T-helper 22 cell (primary cell): ENCODE measurements around the gene GJA5.

Experiments
- DNase-seq: peaks from one replicate; pipeline ENCODE4 v3.0.0-alpha.2; 2020; ENCODE audit warnings: low read depth

Gene GJA5

GRCh38 chr1:147729315-147729714 is 31.1 kb downstream of the GJA5 start:
- DNase-seq, result no peak

- no peak for DNase-seq
Measured at GRCh38 chr1:147726168-147726567, 34.2 kb downstream of the GJA5 start.

DNA sequence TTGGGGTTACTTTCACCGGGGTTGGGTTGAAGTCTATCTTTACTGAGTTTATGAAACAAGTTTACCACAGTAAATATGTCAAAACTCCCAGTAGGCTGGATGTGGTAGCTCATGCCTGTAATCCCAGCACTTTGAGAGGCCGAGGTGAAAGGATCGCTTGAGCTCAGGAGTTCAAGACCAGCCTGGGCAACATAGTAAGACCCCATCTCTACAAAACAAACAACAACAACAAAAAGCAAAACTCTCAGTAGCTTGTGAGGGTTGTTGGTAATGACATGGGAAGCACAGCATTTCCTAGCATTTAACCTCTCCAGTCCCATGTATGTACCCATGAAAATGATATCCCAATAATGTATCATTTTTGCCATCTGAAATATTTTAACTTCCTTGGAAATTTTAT is 34.7 kb downstream of the GJA5 start:
- no peak for DNase-seq

GRCh38 chr1:147723691-147724323 is 36.6 kb downstream of the GJA5 start:
- DNase-seq, result no peak

GRCh38 chr1:147722124-147722523 is 38.3 kb downstream of the GJA5 start:
- DNase-seq, result no peak

DNA sequence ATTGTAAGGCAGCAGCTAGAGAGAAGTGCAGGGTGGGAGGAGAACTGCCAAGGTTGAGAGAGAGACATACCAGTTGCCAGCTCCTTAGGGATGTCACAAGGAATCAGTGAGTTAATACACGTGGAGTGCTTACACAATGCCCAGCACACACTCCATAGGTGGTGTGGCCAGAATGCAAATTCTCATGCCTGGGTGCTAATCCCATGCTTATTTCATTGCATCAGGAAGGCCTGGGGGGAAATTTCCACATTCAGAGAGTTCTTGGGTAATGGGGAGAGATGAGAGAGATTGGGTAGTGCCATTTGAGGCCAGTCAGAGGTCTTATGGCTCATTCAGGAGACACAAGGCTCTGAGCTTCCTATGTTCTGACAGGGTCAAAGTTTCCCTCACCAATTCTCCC is 38.7 kb downstream of the GJA5 start:
- DNase-seq, result no peak

- DNase-seq, result no peak
Measured at GRCh38 chr1:147720557-147720956, 39.8 kb downstream of the GJA5 start.

DNA sequence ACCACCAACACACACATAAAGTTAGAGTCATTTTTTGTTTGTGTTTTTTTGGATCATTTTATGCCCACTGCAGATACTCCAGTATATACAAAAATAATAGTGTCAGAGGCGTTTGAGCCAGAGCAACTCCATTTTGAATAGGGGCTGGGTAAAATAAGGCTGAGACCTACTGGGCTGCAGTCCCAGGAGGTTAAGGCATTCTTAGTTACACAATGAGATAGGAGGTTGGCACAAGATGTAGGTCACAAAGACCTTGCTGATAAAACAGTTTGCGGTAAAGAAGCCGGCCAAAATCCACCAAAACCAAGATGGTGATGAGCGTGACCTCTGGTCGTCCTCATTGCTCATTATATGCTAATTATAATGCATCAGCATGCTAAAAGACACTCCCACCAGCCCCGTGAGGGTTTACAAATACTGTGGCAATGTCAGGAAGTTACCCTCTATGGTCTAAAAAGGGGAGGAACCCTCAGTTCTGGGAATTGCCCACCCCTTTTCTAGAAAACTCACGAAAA is 40.6 kb downstream of the GJA5 start:
- DNase-seq, result no peak

DNA sequence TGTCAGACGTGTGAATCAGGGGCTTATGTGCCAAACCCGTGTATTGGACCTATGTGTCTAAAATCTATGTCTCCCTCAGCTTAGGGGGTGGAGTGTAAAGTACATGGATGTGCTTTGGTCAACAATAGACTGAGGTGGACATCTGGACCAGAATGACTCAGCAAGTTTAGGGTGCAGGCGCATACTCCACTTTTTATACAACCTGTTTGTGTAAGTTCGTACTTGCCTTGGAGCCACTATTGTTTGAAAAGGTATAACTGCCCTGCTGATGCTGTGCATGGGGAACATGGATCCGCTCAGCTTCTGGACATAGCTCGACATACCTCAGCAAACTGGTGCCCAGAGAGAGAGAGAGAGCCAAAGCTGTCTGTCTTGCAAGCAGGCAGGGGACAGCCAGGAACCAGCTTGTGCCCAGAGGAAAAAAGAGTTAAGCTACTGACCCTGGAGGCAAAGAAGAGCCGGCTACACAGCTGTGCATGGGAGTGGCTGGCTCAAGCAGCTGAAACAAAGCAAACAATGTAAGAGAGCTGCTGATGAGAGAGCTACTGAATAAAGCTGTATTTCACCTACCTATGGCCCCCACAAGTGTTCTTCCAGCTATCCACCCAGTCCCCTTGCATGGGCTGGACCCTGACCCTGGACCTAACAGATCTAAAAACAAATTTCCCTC is 41.2 kb downstream of the GJA5 start:
- DNase-seq, result no peak

- DNase-seq, result no peak
Measured at GRCh38 chr1:147717706-147718097, 42.7 kb downstream of the GJA5 start.

GRCh38 chr1:147717051-147717705 is 43.2 kb downstream of the GJA5 start:
- DNase-seq, result peak; percentile 52

- no peak for DNase-seq
Measured at GRCh38 chr1:147712605-147713004, 47.8 kb downstream of the GJA5 start.
